K562 (cell line): ENCODE data around the gene PSMD13. TPM values are rescaled to one million over a fixed set of nuclear protein-coding genes. Genes with fewer than 3 reads are reported as not detected.
A peak's percentile ranks its signal among the peaks of the same experiment; 100 is the strongest.

Experiments used
- DDX20 ChIP-seq: fragments of 450-650 bp; IDR thresholded peaks from 2 replicates; pipeline ENCODE4 v1.6.1; 2016; ENCODE audit warnings: missing genetic modification characterization, low read depth, mild to moderate bottlenecking, missing compliant biosample characterization, moderate library complexity
- DNMT1 ChIP-seq: fragments of 450-650 bp; IDR thresholded peaks from 2 replicates; pipeline ENCODE4 v1.6.1; 2016; ENCODE audit warnings: antibody characterized with exemption, mild to moderate bottlenecking
- E4F1 ChIP-seq: fragments of 250-450 bp; sonication (Bioruptor Pico); IDR thresholded peaks from 2 replicates; pipeline ENCODE4 v1.5.0; 2021; ENCODE audit warnings: mild to moderate bottlenecking, borderline replicate concordance
- ESRRA ChIP-seq: fragments of 450-650 bp; IDR thresholded peaks from 2 replicates; pipeline ENCODE4 v1.6.1; 2014; ENCODE audit warnings: low read depth, mild to moderate bottlenecking, moderate library complexity, borderline replicate concordance
- FOXA1 ChIP-seq: fragments of 450-650 bp; IDR thresholded peaks from 2 replicates; pipeline ENCODE4 v1.6.1; 2016; ENCODE audit warnings: mild to moderate bottlenecking, borderline replicate concordance
- HDGF ChIP-seq: fragments of 450-650 bp; IDR thresholded peaks from 2 replicates; pipeline ENCODE4 v1.6.1; 2016
- HINFP ChIP-seq: fragments of 450-650 bp; conservative IDR thresholded peaks from 2 replicates; pipeline ENCODE4 v1.6.1; 2016; ENCODE audit warnings: missing genetic modification characterization, low read depth, mild to moderate bottlenecking, control low read depth, missing compliant biosample characterization
- MCM2 ChIP-seq: fragments of 450-650 bp; IDR thresholded peaks from 2 replicates; pipeline ENCODE4 v1.6.1; 2017; ENCODE audit warnings: low read depth, mild to moderate bottlenecking
- MEF2D ChIP-seq: conservative IDR thresholded peaks from 2 replicates; pipeline ENCODE4 v1.6.1; 2016; ENCODE audit warnings: low read depth, missing genetic modification characterization, missing compliant biosample characterization
- MTF1 ChIP-seq: fragments of 250-450 bp; sonication (Bioruptor Pico); IDR thresholded peaks from 2 replicates; pipeline ENCODE4 v1.9.0; 2021; ENCODE audit warnings: moderate library complexity, mild to moderate bottlenecking, inconsistent platforms, borderline replicate concordance
- REST ChIP-seq, 2 experiments: fragments of 450-650 bp; formaldehyde crosslinking in 1 of 2; IDR thresholded peaks; 2 replicates each; pipeline versions ENCODE4 v1.4.0 to v1.6.1; 2014 to 2020; ENCODE audit warnings: mild to moderate bottlenecking in 2 of 2, borderline replicate concordance in 1 of 2, low read depth in 1 of 2
- SIX5 ChIP-seq, 2 experiments: IDR thresholded peaks; 2 replicates each; pipeline ENCODE4 v1.6.1; 2011; ENCODE audit warnings: low read length in 2 of 2, borderline replicate concordance in 1 of 2, low read depth in 1 of 2, mild to moderate bottlenecking in 1 of 2, moderate library complexity in 1 of 2; ENCODE audit not compliant: insufficient read depth in 1 of 2
- TSC22D4 ChIP-seq: fragments of 450-650 bp; IDR thresholded peaks from 2 replicates; pipeline ENCODE4 v1.6.1; 2016; ENCODE audit warnings: missing genetic modification characterization, missing biosample characterization, control low read depth
- YY1 ChIP-seq, 3 experiments: IDR thresholded peaks; 2 replicates each; pipeline ENCODE4 v1.6.1; 2011; ENCODE audit warnings: low read length in 2 of 3, mild to moderate bottlenecking in 2 of 3, moderate library complexity in 2 of 3, borderline replicate concordance in 1 of 3, control low read depth in 1 of 3, low read depth in 1 of 3; ENCODE audit not compliant: insufficient read depth in 3 of 3, insufficient replicate concordance in 2 of 3, control insufficient read depth in 1 of 3, insufficient read length in 1 of 3; ENCODE audit errors: extremely low read depth in 1 of 3
- polyA plus RNA-seq, 8 experiments: library from polyadenylated mRNA; depleted of rRNA in 4 of 8; stranded (reverse) in 5 of 8; unstranded in 3 of 8; fragments of >200 nt; fragmentation: Nextera tagmentation in 2 of 8; fragmentation: Illumina TruSeq in 1 of 8; extraction: Ambion mirVana in 2 of 8; extraction: Trizol in 1 of 8; gene quantifications; 2 replicates each; pipeline versions ENCODE4 v1.2.1 to v1.2.3, GENCODE V29; 2011 to 2014; ENCODE audit warnings: inconsistent platforms in 1 of 8, missing spikeins in 1 of 8
- total RNA-seq, 7 experiments: library from RNA; depleted of rRNA in 6 of 7; stranded (reverse); fragments of >200 nt in 6 of 7; fragmentation: Illumina TruSeq in 2 of 7; extraction: Trizol in 2 of 7; gene quantifications; 2 replicates each; pipeline versions ENCODE4 v1.2.1 to v1.2.3, GENCODE V29; 2011 to 2021; ENCODE audit warnings: low replicate concordance in 1 of 7

Gene PSMD13
- total and polyA plus RNA-seq, 9 of the 15 experiments (the other 6 are each of a cell fraction or from before 2014, with no cell fraction given), result 185 to 383 (median 267) TPM

GRCh38 chr11:250740-251299 is 14.0 kb downstream of the PSMD13 start (continued):
- TF ChIP-seq REST (IDR thresholded peaks at IDR 0.05; ENCODE audit: borderline replicate concordance) (peak; percentile 72), REST (CRISPR knock-in tag; IDR thresholded peaks at IDR 0.05; ENCODE audit: low read depth) (no peak), SIX5 (IDR thresholded peaks at IDR 0.05; ENCODE audit: borderline replicate concordance in 1 of 2, insufficient read depth in 1 of 2, low read depth in 1 of 2, low read length in 2 of 2) (no peak), HDGF (peak; percentile 90; the same call in 1 of the 2 replicates), MEF2D (tag) (no peak), E4F1 (CRISPR knock-in tag) (no peak), ESRRA (peak; percentile 46; the same call in 1 of the 2 replicates), DDX20 (tag) (no peak), TSC22D4 (no peak), MTF1 (CRISPR knock-in tag) (no peak), FOXA1 (no peak), MCM2 (no peak), YY1 (IDR thresholded peaks at IDR 0.05; ENCODE audit: borderline replicate concordance in 1 of 3, control insufficient read depth in 1 of 3, extremely low read depth in 1 of 3, insufficient read depth in 3 of 3, insufficient read length in 1 of 3, insufficient replicate concordance in 2 of 3, low read depth in 1 of 3, low read length in 2 of 3) (peak in 1 of 3 experiments; percentile 14), DNMT1 (no peak), HINFP (tag) (no peak)
